Activated B cell treated with CpG ODN at 0.5 μM for 24 hours (primary cell): ENCODE data around the gene CNDP1. TPM values are rescaled to one million over a fixed set of nuclear protein-coding genes. Genes with fewer than 3 reads are reported as not detected.

ENCODE experiments used
- ATAC-seq: fragments of 200-7000 bp; cut with Tn5 transposase; one replicate; pipeline ENCODE4 v1.10.0; 2021; ENCODE audit warnings: low read depth, mild to moderate bottlenecking, moderate library complexity
- CTCF ChIA-PET: fragments of 350-600 bp; sonication (Branson Sonifier 250); formaldehyde crosslinking; loops from one replicate; lab custom pipeline; 2021; ENCODE audit warnings: antibody characterized with exemption; lab: Charles Lee
- POLR2A ChIA-PET: fragments of 350-600 bp; sonication (Branson Sonifier 250); formaldehyde crosslinking; loops from one replicate; lab custom pipeline; 2021; ENCODE audit warnings: antibody characterized with exemption; lab: Charles Lee
- DNase-seq: peaks from one replicate; pipeline ENCODE4 v3.0.0; 2022
- H3K27ac Mint-ChIP-seq: one replicate; pipeline ENCODE4 v1.8.0; 2020; ENCODE audit warnings: mixed read lengths
- H3K27me3 Mint-ChIP-seq: one replicate; pipeline ENCODE4 v1.8.0; 2021; ENCODE audit warnings: mixed read lengths
- H3K36me3 Mint-ChIP-seq: one replicate; pipeline ENCODE4 v1.8.0; 2021; ENCODE audit warnings: low read depth, mixed read lengths
- H3K4me1 Mint-ChIP-seq: one replicate; pipeline ENCODE4 v1.8.0; 2021; ENCODE audit warnings: mixed read lengths
- H3K4me3 Mint-ChIP-seq: one replicate; pipeline ENCODE4 v1.8.0; 2020; ENCODE audit warnings: mild to moderate bottlenecking, mixed read lengths
- H3K9me3 Mint-ChIP-seq: one replicate; pipeline ENCODE4 v1.8.0; 2020; ENCODE audit warnings: mixed read lengths
- intact Hi-C: fragments of 100-400 bp; cut with micrococcal nuclease; formaldehyde crosslinking; loops from one replicate; pipeline ENCODE4 v1.15.1; 2024
- total RNA-seq: library from RNA; stranded (reverse); gene quantifications from 2 replicates; pipeline ENCODE4 v1.2.3, GENCODE V29; 2022
- TF ChIP-seq, protein P1 (sequence below): fragments of 200-600 bp; IDR thresholded peaks from one replicate; pipeline ENCODE4 v1.8.0; 2022; ENCODE audit warnings: antibody characterized with exemption, mild to moderate bottlenecking

Gene CNDP1
- total RNA-seq, 1 donor from 2014 or later: 0.33 TPM

DNA sequence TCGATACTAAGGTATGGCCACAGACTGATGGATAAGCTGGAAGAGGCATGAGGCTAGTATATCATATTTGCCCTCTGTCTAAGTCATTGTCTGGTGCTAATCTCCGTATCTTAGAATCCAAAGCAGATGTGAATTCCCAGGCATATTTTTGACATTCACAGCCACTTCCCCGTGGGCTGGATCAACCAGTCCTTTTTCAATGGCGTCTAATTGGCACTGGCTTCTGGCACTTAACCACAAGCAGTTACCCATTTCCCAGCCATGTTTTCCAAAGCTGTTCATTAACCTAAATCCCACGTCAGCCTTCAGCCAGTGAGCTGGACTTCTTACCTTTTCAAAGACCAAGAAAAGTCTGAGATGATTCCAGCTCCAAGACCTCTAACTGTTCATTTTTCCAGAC is 42.7 kb downstream of the CNDP1 start:
- ChIA-PET CTCF (no interaction called here), POLR2A (interaction anchor here (0.5 kb wide), 1 partner anchor 16 kb away, joined by 5 read pairs; no protein-coding TSS in a partner anchor)
- TF ChIP-seq, protein P1, sequence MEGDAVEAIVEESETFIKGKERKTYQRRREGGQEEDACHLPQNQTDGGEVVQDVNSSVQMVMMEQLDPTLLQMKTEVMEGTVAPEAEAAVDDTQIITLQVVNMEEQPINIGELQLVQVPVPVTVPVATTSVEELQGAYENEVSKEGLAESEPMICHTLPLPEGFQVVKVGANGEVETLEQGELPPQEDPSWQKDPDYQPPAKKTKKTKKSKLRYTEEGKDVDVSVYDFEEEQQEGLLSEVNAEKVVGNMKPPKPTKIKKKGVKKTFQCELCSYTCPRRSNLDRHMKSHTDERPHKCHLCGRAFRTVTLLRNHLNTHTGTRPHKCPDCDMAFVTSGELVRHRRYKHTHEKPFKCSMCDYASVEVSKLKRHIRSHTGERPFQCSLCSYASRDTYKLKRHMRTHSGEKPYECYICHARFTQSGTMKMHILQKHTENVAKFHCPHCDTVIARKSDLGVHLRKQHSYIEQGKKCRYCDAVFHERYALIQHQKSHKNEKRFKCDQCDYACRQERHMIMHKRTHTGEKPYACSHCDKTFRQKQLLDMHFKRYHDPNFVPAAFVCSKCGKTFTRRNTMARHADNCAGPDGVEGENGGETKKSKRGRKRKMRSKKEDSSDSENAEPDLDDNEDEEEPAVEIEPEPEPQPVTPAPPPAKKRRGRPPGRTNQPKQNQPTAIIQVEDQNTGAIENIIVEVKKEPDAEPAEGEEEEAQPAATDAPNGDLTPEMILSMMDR: no peak
- H3K27ac Mint-ChIP-seq: no peak overlapping the region
- no peaks in the 10 kb centered on the region for H3K36me3 Mint-ChIP-seq
- no peaks in the 10 kb centered on the region for H3K9me3 Mint-ChIP-seq
- H3K4me1 Mint-ChIP-seq: no peaks in the 10 kb centered on the region
- DNase-seq (no peak), ATAC-seq (no peak)
- intact Hi-C loops: no loop called here
- no peak overlapping the region for H3K4me3 Mint-ChIP-seq
- H3K27me3 Mint-ChIP-seq: peaks cover 29% of the 10 kb centered on the region

DNA sequence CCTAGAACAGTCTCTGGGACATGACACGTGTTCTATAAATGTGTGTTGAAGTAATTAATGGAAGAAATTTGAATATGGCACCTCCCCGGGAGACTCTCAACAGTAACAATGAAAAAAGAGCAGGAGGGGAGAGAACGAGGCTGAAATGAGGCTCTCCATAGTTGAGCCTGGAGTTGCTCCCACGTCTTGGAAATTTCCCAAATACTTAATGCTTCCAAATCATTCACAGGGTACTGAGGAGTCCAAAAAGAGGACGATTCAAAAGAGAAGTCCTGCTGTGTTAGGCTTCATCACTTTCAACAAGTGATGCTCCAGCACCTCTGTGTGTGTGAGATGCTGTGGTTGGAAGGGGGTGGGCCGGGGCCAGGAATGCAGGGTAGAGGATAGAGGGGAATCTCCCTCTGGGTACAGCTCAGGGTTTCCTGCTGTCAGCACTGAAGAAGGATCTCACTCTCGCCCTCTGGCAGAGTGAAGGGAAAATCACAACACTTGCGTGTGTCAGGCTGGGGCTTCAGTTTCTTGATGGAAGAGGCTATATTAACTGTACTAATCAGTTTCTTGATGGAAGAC is 45.3 kb downstream of the CNDP1 start:
- Mint-ChIP-seq H3K9me3 (no peaks in the 10 kb centered on the region), H3K36me3 (no peaks in the 10 kb centered on the region), H3K4me3 (no peak overlapping the region), H3K4me1 (no peaks in the 10 kb centered on the region), H3K27me3 (peaks cover 39% of the 10 kb centered on the region), H3K27ac (no peak overlapping the region)
- intact Hi-C loops: no loop called here
- CTCF ChIA-PET: no interaction called here
- TF ChIP-seq, protein P1: no peak
- DNase-seq (no peak), ATAC-seq (no peak)
- POLR2A ChIA-PET: no interaction called here

DNA sequence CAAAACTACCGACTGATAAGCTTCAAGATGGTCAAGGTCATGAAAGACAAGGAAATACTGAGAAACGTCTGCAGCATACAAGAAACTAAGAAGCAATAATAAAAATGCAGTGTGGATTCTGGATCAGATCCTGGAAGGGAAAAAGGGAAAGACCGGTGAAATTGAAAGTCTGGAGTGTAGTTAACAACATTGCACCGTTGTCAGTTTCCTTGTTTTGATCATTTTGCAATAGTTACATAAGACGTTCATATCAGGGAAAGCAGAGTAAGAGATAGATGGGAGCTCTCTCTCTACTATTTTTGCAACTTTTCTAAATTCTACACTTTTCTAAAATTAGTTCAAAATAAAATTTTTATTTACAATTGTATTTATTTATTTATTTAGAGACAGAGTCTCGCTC is 48.3 kb downstream of the CNDP1 start:
- Mint-ChIP-seq H3K27ac (no peak overlapping the region), H3K4me1 (no peaks in the 10 kb centered on the region), H3K9me3 (no peaks in the 10 kb centered on the region), H3K27me3 (peaks cover 43% of the 10 kb centered on the region), H3K36me3 (no peaks in the 10 kb centered on the region), H3K4me3 (no peak overlapping the region)
- POLR2A ChIA-PET: no interaction called here
- intact Hi-C loops: no loop called here
- ATAC-seq (no peak), DNase-seq (no peak)
- CTCF ChIA-PET: no interaction called here
- TF ChIP-seq, protein P1: no peak

DNA sequence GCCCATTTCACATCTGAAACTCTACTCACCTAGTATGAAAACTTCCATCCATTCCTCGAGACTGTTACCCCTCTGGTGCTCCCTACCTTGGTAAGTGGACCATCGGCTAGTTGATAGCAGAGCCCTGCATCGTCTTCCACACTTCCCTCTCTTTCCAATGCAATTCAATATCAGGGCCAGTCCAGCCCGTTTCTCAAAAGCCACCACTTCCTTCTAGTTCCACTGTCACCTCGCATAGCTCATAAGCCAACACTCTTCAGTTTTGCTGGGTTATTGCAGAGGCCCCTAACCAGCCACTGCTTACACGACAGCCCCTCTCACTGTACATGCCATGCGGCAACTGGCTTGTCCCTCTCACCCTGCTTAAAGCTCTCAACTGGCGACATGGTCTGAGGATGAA is 53.1 kb downstream of the CNDP1 start:
- no peak for DNase-seq
- no peak for ATAC-seq
- Mint-ChIP-seq H3K27me3 (peaks cover 12% of the 10 kb centered on the region), H3K27ac (no peak overlapping the region), H3K4me3 (no peak overlapping the region), H3K9me3 (no peaks in the 10 kb centered on the region), H3K4me1 (peaks cover 6% of the 10 kb centered on the region), H3K36me3 (peaks cover 6% of the 10 kb centered on the region)
- TF ChIP-seq, protein P1: no peak
- CTCF ChIA-PET: no interaction called here
- intact Hi-C loops: no loop called here
- POLR2A ChIA-PET: no interaction called here

DNA sequence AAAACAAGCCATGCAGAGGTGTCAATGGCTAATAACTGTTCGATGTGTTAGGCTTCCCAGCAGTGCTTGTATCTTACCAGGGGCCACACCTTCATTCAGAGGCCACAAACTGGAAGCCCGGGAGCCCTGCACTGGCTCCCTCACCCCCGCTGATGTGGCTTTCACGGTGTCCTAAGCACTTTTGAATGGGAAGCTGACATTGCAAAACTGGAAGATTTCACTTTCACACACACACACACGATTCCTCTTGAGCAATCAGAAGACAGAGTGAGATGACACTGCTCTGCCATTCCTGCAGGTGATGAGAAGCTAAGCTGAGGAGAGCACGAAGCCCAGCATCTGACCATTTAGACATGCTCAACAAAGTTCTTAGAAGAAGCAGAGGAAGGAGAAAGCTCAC is 54.7 kb downstream of the CNDP1 start:
- H3K4me3 Mint-ChIP-seq: no peak overlapping the region
- TF ChIP-seq, protein P1: no peak
- ChIA-PET CTCF (no interaction called here), POLR2A (no interaction called here)
- peaks cover 14% of the 10 kb centered on the region for H3K4me1 Mint-ChIP-seq
- H3K27me3 Mint-ChIP-seq: peaks cover 6% of the 10 kb centered on the region
- H3K9me3 Mint-ChIP-seq: no peaks in the 10 kb centered on the region
- H3K27ac Mint-ChIP-seq: no peak overlapping the region
- no peak for DNase-seq
- H3K36me3 Mint-ChIP-seq: peaks cover 20% of the 10 kb centered on the region
- intact Hi-C loops: no loop called here
- ATAC-seq: no peak
